ENCODE data around the gene NR3C2.

DNA sequence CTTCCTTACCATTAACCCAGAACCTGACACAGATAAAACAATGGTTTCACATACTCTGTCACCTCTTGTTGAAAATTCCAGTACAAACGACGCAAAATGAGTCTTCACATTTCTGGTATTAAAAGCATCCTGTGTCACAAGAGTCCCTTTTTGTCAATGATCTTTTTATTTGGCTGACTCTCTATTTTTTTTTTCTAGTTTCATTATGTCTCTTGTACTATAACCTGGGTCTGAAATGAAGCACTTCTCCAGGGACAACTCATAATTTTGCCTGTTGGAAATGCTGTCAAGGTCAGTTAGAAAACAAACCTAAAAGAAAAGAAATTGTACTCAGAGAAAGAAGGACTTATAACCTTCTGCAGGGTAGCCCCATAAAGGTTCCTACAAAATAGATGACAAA is 93.1 kb downstream of the NR3C2 start:
- TF ChIP-seq, protein P1, sequence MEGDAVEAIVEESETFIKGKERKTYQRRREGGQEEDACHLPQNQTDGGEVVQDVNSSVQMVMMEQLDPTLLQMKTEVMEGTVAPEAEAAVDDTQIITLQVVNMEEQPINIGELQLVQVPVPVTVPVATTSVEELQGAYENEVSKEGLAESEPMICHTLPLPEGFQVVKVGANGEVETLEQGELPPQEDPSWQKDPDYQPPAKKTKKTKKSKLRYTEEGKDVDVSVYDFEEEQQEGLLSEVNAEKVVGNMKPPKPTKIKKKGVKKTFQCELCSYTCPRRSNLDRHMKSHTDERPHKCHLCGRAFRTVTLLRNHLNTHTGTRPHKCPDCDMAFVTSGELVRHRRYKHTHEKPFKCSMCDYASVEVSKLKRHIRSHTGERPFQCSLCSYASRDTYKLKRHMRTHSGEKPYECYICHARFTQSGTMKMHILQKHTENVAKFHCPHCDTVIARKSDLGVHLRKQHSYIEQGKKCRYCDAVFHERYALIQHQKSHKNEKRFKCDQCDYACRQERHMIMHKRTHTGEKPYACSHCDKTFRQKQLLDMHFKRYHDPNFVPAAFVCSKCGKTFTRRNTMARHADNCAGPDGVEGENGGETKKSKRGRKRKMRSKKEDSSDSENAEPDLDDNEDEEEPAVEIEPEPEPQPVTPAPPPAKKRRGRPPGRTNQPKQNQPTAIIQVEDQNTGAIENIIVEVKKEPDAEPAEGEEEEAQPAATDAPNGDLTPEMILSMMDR (IDR thresholded peaks at IDR 0.05), result no peak
- no peak for TF ChIP-seq POLR2A (IDR thresholded peaks at IDR 0.05)

Data from testis (tissue), 2 donors.